ENCODE data around the gene GJA5.
A peak's percentile ranks its signal among the peaks of the same experiment; 100 is the strongest.
"Not testable (repeated sequence)": the region's sequence is repeated elsewhere in the genome, so short reads cannot be mapped to it uniquely, and the experiment has no call there.

Gene GJA5

DNA sequence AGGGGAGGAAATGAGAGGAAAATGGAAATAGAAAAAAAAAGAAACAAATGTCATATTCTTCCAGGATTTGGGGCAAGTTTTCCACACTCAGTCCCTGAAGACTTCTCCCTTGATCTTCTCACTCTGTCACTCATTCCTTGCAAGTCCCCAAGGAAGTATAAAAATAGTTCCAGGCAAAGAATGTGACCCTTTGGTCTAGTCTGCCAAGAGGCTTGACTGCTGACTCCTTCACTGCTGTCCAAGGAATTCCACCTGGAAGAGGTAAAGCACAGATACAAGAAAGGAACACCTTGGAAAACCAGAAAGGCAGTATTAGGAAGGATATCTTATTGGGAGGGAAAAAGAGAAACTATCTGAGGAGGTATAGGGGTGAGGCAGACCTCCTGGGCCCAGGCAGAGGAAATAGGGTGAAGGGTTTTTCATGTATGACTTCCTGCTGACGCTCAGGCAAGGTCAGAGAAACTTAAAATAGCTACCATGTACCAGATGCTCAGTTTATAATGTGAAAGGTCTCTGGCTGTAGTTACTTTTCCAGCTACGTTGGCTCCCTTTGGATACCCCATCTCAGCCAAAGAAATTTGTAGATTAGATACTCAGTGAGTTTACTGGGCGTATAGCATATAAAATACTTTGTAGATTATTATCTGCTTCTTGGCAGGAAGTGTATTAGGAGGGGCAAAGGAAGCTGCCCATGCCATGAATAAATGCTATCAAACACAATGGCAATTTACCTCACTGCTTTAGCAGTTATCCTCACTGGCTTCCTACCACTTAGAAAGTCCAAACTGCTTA lies 2.0 kb upstream of the GJA5 start:
- DNase-seq (ENCODE audit: low read depth) = peak; percentile 10

DNA sequence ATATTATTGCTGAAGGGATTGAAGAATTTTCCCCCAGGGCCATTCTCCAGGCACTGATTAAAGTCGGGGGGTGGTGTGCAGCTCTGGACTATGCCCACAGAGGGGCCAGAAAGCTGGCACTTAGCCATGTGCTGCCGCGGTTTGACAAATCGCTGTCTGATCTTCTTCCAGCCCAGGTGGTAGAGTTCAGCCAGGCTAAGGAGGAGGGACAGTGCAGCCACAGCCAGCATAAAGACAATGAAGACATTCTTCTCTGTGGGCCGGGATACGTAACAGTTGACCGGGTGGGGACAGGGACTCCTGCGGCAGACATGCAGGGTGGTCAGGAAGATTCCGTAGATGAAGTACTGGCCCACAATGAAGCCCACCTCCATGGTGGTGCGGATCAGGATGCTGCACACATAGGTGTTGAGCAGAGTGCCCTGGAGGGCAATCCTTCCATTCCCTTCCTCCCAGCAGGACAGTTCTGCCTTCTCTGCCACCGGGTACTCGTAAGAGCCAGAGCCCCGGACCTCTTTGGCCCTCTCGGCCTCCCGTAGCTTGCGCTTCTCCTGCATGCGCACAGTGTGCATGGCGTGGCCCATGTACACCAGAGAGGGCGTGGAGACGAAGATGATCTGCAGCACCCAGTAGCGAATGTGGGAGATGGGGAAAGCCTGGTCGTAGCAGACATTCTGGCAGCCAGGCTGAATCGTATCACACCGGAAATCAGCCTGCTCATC lies 1.9 kb downstream of the GJA5 start:
- no peak for DNase-seq (ENCODE audit: low read depth)

DNA sequence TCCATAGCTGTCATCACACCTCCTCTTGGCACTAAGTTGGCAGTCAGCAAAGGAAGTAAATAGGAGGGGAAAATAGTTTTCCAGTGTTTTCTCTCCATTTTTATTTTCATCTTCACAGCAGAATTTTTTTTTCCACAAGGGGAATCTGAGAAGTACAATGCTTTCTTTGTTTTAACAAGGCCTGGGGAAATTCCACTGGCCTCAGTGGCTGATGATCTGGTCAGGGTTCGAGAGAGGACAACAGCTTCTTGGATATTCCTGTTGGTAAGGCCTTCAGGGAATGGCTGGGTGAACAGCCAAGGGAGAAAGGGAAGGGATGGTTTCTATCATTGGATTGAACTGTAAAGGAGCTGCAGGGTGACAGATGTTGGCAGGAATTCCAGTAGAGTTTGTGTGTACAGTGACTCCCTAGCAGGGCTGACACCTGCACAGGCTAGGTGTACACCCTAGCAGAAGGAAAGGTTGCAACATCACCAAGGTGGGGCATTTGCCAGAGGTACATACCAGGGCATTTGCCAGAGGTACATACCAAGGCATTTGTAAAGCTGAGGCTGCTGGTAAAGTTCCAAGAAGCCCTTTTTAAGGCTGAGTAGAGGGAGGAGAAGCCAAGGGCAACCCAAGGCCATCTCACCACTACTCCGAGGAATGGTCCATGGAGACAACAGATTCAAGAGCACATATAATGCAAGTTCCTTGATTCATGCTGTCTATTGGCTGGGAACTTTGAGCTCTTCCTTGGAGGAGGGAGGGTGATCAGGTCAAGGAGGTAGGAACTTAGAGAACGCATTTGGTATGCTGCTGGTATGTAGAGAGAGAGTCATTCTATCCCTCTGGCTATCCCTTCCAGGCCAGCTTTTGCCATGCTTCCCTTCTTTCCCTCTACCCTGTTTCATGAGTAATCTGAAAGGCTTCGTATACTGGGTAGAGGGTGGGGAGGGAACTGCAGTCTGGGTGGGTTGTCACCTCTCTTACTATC lies 3.1 kb downstream of the GJA5 start:
- peak; percentile 46 for DNase-seq (ENCODE audit: low read depth)

DNA sequence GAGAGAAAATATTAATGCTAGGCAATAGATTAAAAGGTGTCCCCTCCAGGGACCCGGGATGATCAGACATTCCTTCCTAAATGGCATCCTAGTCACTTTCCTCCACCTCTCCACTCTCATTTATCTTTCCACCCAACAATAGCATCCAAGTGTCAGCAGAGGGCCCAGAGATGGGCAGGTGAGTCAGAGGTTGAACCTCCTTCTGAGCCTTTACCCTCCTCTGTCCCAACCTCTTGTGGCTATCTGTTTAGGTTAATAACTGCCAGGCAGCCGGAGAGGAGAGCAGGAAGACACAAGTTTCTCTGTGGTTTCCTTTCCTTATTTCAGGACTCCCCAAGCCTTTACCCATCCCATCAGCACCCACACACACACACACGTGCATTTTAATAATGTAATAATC lies 4.1 kb downstream of the GJA5 start:
- DNase-seq (ENCODE audit: low read depth) = no peak

DNA sequence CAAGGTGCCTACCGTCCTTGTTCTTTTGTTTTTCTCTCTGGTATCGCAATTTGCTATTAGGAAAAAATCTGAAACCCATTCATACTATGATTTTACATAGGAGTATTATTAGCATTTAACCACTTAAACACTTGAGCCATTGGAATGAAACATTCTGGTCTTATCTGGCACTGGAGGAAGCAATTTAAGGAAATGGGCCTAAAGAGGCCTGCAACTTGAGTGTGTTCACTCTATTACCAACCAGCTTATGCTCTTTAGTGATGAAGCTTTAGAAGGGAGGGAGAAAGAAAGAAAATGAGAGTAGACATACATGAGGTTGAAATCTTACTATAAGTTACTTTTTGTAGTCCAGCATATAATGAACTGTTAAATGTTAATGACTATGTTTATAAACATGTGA lies 5.7 kb downstream of the GJA5 start:
- no peak for DNase-seq (ENCODE audit: low read depth)

DNA sequence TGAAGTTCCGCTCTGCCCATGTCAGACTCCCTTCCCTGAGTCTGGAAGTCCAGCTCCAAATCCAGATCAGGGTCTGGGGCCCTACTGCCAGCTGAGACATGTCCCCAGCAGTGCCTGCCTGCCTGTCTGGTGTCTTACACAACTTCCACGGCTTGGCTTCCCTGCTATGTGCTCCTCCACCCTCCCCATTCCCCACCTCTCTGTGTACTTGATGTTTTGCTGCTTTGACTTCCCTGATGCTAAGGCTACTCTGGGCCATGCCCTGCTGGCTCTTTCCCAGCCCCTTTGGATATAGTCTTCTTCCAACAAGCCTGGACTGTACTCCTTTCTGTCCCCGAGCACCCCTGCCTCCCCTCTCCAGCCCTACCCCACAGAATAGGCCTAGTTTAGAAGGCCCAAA lies 7.3 kb downstream of the GJA5 start:
- no peak for DNase-seq (ENCODE audit: low read depth)

DNA sequence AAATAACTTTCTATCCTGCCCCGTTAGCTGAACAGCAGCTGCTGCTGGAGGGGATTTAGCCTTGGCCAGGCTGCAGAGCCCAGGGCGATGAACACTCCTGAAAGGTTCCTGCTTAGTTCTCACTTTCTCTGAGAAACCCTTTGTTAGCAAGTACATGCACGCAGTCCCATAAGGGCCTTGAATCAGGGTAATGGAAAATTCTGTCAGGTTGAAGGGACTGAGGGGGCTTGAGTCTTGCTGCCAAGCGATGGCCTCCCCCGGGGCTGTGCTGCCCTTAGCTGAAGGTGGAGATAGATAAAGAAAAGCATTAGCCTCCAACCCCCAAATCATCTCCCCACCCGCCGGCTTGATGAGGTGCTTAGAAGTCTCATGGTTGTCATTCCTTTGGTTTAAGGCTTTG lies 7.9 kb downstream of the GJA5 start:
- DNase-seq (ENCODE audit: low read depth) = no peak

DNA sequence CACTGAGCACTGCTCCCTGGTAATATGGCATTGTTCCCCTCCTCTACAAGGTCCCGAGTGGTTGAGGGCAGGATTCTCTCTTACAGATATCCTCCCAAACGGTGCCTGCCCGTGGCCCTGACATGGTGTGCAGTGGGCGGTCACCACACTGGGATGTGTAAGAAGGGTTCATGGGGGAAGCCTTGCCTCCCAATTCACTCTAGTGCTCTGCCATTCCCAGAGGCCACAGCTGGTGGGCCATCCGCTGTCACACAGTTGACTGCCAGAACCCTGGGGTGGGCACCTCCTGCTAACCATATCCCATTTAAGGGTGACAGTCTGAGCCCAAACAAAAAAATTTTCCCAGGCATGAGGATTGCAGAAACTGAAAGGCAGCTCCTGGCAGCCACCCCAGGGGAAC lies 9.1 kb downstream of the GJA5 start:
- DNase-seq (ENCODE audit: low read depth) = no peak

DNA sequence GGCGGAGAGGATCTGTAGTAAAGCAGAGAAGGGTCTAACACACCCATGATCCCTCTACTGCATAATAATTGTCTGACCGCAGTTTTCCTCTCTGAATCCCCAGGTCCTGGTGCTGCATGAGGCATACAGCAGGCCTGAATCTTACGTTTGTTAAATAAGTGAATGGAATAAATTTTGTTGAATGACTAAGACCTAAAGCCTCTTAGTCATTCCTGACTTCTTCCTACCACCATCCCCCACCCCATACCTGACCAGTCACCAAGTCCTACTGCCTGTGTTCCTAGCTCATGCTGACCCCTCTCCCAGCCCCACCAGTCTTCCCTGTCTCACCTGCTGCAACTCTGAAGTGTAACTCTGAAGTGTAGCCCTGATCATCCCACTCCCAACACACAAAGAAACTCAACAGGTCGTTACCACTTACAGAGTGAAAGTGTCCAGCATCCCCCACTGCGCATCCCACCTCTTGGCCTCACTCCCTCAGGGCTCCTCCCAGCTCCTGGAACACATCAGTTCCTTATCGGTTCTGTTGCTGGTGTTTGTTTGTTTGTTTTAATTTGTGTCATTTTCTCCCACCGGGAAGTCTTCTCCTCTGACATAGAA lies 9.7 kb downstream of the GJA5 start:
- peak; percentile 13 for DNase-seq (ENCODE audit: low read depth)

DNA sequence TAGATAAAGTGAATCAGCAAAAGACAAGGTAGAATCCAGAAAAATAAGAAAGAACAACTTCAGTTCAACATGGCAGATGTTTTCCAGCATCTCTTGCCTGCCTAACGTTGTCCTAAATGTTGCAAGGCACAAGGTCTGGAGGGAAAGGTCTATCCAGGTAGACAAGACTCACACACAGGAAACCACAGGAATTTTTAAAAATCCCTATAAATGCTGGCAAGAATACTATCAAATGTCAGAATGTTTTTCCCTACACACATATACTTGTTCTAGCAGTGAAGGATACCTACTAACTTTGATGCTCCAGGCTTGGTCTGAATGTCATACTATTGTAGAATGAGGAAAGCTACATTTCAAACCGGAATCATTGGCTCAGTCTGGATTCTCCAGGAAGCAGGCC lies 10.6 kb downstream of the GJA5 start:
- no peak for DNase-seq (ENCODE audit: low read depth)

DNA sequence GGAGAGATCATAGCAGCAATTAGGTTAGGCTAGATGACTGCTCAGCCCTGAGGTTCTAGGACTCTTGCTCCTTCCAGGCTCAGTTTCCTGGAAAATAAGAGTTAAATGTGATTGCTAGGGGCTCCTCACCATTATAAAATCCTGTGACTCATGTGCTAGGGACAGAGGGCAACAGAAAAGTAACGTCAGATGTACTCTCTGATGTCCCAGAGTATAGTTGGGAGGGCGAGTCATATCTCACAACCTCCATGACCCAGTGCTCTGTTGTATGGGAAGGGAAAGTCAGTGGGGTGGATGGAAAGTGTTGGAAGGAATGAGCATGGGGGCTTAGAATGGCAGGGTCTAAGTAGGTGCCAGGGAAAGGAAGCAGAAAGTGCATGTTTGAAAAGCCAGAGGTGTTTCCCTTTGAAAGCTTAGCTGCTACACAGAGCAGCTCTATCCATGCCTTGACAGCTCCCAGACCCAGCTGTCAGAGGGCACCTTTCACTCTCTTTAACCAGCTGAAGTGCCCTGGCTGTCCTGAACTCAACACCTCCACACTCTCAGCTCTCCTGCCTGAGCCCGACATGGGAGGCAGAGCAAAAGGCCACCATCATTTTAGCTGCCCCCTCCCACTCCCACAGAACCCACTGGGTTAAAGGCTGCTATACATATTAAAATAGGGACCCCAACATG lies 11.6 kb downstream of the GJA5 start:
- peak; percentile 30 for DNase-seq (ENCODE audit: low read depth)

DNA sequence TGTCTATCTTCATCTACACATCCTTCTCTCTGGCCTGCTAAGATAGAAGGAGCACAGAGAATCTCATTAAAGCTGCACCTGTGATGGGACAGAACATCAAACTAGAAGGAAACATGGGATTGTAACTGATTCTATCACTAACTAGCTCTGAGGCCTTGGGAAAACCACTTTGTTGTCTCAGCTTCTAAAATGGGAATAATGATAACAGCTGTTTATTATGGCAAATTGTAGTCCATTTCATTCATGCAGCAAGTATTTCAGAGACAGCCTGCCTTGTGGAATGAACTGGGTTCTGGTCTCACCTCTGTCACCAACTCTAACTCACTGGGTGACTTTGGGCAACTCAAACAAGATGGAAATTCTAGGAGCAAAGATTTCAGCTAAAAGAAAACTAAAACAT lies 12.4 kb downstream of the GJA5 start:
- no peak for DNase-seq (ENCODE audit: low read depth)

DNA sequence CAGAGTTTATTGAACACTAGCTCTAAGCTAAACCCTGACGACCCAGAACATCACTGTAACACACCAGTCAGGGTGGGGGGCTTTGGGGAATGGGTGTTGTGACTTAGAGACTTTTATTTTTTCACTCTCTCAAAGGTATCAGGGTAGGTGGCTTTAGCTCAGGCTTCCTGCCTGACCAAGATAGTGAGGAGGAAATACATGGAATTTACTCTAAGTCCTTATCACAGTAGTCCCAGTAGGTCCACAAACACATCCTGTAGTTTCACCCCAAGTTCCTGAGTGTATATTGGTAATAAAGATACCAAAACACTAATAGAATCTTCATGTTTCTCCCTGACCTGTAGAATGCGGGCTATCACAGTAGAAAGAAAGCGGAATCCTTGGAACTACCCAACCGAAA lies 15.1 kb downstream of the GJA5 start:
- no peak for DNase-seq (ENCODE audit: low read depth)

DNA sequence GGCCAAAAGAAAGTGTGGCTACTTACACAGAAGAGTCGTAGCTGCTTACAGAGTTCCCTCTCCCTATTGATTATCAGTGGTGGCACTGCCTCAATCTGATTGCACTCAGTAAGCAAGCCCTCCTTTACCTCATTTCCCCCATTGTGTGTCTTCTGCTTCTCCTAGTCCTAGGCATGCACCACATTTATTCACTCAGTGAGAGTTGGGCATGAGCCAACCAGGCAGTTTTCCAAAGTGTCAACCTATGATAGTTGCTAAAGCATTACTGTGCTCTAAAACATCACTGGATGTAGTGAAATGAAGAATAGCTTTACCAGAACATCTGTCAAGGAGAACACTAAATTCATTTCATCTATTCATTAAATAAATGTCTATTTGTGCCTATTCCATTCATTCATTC lies 19.3 kb downstream of the GJA5 start:
- no peak for DNase-seq (ENCODE audit: low read depth)

DNA sequence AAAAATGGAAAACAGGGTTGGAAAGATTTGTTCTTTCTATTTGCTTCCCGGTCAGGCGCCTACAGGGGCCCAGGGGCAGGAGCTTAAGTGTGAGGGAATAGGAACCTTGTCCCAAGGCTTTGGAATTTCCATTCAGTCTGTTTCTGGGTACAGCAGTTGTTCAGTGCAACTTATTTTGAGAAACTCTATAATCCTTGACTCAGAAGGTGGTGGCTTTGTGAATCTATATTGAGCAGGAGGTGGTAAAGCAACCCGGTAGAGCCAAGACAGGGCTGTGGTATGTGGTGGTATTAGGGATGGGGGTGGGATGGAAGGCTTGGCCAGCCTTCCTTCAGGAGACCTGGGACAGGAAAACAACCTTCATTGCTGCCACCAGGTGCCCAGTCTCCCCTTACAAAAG lies 20.0 kb downstream of the GJA5 start:
- no peak for DNase-seq (ENCODE audit: low read depth)

DNA sequence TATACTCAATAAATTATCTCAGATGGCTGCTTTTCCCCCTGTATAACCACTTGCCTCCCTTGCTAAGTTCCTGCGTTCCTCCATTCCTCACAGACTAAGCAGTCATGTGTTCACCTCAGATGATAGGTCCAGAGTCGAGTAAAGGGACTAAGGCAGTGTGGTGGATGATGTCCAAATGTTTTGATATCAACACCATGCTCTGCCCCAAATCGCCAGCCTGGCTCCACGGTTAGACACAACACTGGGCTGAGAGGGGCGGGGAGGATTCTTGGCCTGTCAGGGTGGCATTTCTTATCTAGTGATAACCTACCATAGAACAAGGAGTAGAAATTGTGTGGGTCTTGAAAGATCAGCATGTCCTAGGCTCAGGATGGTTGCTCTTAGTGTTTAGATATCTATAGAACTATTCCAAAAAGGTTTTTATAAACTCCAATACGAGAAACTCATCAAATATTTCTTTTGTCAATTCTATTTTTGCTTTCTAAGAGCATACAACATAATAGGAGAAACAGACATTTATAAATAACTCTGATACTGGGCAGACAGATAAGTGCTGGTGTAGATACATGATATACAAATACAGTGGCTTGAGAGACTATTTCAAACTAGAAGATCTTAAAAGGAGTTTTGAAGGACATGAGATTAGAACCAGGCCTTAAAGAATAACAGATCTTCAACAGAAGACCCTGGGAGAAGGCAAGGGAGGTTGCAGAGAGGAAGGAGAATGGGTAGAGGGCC lies 21.5 kb downstream of the GJA5 start:
- DNase-seq (ENCODE audit: low read depth) = no peak

DNA sequence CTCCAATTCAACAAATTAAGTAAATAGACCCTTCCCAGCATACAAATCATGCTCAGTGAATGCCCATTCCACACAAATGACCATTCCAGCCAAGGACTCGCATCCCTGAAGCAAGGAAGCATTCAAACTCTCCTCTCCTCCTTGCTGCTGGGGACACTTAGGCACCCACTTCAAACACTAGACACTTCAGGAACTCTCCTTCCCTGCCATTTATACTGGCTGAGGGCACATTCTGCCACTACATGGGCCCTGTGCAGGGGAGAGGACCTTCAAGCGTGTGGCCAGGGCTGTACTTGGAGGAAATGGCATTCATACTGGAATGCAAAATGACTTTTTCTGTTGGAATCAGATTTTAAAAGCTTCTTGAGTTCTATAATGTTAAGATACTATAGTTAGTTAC lies 22.3 kb downstream of the GJA5 start:
- no peak for DNase-seq (ENCODE audit: low read depth)

DNA sequence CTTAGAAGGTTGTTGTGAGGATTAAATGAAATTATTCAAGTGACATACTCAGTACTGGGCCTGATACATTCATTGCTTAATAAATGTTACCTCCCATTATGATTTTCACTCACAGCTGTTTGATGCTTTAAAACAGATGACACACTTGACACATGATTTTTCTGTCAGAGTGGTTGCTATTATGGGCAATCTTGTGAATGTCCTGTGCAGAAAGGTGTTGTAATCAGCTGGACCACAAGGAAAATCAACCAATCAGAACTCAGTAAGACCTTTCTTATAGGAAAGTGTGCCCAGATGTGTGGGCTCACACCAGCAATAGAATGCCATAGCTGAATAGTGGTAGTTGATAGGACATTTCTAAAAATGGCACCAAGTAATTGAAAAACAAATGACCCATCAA lies 23.5 kb downstream of the GJA5 start:
- no peak for DNase-seq (ENCODE audit: low read depth)

DNA sequence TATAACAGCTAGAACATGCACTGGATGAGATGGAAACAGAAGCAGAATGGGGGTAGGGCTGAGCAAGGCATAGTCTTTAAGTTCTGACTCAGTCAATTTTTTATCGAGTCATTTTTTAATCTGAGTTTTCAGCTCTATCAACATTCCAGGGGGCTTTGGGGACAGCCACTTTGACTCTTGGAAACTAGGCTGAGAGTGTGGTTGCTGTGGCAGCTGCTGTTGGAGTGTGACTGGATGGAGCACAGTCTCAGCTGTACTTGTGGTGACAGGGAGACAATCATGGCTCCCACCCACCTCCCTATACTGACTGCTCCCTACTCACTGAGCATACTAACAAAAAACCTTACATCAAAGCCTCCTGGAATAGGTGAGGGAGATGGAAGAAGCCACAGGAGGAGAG lies 25.0 kb downstream of the GJA5 start:
- DNase-seq (ENCODE audit: low read depth) = no peak

DNA sequence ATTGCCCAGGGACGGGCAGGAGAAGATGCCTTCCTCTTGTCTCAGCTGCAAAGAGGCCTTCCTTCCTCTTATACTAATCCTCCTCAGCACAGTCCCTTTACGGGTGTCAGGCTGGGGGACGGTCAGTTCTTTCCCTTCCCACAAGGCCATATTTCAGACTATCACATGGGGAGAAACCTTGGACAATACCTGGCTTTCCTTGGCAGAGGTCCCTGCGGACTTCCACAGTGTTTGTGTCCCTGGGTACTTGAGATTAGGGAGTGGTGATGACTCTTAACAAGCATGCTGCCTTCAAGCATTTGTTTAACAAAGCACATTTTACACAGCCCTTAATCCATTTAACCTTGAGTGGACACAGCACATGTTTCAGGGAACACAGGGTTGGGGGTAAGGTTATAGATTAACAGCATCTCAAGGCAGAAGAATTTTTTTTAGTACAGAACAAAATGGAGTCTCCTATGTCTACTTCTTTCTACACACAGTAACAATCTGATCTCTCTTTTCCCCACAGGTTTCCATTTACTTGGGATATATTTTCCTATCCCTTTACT lies 26.0 kb downstream of the GJA5 start:
- DNase-seq (ENCODE audit: low read depth) = not testable (repeated sequence)

DNA sequence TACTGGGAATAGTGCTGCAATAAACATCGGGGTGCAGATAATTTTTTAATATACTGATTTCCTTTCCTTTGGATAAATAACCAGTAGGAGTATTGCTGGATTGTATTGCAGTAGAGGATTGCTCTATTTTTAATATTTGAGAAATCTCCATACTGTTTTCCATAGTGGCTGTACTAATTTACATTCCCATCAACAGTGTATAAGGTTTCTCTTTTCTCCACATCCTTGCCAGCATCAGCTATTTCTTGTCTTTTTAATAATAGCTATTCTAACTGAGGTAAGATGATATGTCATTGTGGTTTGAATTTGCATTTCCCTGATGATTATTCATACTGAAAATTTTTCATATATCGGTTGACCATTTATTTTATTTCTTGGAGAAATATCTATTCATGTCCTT lies 31.1 kb downstream of the GJA5 start:
- no peak for DNase-seq (ENCODE audit: low read depth)
